HG03520 (cell line): ENCODE results near the gene PLXNA2.

Source experiments
- ATAC-seq: cut with Tn5 transposase; IDR thresholded peaks from one replicate; pipeline ENCODE4 v1.9.1; 2021; ENCODE audit warnings: mild to moderate bottlenecking, moderate library complexity; ENCODE audit not compliant: unreplicated experiment

Gene PLXNA2

DNA sequence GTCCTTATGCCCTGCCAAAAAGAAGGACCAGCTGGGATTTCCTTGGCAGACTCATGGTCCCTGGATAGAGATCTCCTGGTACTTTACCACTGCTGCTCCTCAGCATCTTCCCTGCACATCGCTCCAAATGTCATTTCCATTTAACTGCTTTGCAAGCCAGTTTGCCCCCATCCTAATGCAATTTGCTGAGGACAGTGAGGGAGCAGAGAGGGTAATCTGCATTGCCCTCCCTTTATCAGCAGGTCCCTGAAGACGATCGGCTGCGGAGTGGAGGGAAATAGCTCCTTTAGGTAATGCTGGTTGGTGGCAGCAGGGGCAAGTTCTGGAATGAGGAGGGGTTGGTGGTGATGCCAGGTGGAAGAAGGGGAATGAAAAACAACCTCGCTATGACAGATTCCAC is 2.7 kb downstream of the PLXNA2 start:
- no peak for ATAC-seq

DNA sequence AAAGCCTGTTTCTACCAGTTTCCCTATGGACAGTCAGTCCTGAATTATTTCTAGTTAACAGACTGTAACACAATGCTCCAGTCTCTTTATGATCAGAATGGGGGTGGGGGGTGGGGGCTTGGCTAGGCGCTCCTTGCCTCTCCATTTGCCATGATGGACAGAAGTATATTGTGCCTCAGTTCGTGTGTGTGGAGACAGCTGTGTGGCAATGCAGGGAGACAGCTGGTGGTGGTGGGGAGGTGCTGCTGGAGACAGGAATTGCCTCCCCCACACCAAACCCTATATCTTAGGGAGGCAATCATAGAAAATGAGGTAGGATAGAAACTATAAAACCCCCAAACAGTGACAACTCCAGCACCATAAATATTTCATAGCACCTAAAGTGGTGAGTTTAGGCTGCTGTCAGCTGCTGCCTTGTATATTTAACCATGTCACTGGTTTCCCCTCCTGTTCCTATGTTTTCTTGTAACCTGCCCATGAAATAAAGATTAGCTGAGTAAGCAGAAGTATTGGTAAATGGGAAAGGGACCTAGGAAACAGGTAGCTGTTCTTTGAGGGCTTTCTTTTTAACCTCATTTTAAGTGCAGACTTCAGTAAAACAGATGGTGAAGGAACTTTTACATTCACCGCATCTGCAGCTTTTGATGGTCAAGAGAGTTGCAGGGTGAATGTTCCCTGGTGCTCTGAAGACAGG is 3.4 kb downstream of the PLXNA2 start:
- ATAC-seq = no peak

DNA sequence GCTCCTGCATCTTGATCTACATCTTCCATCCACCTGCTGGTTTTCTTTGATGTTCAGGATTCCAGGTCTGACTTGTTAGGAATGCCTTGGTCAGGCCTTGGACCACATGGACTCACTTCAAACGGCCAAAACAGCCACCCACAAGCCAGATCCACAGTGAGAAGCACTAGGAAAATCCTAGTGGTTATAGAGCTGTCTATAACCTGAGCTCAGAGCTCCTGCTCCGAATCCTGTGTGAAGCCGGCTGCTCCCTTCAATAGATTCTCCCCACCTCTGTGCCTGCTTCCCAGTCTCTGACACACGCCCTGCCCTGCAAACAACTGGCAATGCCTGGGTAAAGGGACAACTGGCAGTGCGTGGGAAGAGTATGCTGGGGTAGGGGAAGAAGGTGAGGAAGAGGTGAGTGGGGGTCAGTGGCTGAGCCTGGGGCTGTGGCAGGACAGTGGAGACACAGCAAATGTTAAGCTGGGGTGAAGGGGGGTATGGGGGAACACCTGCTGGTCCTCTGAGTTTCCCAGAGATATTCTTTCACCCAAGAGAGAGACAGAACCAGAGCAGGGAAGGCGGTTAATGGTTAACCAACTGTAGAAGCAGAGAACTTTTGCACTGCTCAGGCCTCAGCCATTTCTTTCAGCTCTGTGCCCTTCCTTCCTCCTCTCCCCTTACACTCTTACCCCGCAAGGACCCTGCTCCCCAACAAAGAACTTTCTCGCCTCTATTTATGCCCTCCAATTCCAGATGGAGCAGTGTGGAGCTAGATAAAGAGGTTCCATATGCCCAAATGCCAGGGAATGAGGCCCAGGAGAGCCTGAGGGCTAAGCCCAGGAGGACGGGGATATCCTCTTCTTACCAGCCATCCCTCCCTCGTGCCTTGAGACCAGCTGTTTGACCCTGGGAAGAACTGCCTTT is 4.5 kb downstream of the PLXNA2 start:
- no peak for ATAC-seq

DNA sequence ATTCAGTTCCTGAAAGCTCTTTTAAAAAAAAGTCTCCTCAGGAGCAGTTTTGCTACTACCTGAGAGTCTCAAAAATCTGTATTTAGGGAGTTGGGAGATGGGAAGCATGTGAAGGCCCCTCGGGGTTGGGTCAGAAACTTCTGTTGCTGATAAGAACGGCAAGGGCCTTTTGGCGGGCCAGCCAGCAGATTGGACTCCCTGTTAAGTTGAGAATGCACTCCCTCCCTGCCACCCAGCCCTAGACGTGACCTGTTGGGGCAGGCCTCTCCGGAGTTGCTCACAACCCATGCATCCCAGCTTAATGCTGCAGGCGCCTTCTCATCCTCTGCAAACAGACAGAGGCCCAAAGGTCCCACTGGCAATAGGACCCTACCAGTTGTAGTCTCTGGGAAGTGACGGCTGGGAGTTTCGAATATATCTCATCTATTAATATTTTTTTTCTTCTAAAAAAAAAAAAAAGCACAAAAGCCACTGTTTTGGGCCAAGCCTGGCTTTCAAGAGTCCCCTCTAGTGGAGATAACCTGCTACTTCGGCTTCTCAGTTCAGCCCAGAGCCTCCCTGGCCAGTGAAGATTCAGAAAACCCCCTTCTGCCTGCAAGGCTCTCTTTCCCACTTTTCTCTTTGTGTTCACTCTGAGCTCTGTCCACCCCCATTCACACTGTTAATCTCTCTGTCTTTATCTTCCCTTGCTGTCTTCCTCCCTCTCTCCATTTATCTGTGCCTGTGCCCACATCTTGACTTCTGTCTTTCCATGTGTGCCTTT is 5.3 kb downstream of the PLXNA2 start:
- no peak for ATAC-seq

DNA sequence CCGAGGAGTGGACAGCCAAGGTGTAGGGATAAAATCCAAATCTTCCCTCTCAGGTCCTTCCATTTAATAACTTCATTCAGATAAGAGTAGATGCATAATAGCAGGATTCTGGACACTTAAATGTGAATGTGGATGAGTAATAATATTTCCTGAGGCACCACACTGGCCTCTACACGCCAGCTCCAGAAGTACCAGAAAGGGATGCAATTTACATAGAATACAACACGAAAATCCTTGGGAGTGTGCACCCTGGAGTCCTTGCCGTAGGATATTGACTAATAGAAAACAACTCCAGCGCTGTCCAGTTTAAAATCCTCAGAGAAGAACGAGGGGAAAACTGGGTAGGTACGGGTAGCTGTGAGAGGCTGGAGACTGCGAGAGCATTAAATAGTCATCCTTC is 6.9 kb downstream of the PLXNA2 start:
- ATAC-seq = no peak

DNA sequence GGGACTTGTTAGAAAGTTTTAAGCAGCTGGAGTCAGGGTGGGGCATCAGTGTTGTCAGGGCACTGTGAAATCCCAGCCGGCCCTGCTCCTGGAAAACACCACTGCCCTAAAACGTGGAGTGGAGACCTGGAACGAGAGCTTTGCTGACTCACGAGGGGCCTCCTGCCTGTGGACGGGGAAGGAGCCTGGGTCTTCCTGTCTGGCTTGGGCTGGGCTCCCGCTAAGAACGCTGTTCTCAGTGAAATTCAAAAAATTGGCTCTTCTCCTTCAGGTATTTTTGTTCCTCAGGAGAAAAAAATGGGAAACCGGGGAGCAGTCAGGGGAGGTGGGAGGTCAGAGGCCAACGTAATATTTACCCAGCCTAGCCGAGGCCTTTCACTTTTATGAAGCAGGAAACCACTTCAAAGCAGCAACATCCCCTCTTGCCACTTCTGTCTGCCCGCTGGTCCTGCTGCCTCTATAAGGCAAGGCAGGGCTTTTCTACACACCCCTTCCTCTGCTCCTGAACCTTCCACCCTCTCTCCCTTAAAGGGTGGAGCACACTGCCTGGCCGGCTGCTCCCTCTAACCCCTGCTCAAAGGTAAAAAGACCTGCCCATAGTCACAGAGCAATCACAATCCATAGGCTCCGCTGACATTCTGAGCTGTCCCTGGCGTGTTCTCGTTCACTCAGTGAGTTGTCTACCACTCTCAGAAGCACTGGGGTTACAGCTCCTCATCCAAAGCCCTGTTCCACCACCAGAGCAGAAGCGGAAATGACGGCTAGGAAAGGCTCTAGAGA is 8.0 kb downstream of the PLXNA2 start:
- ATAC-seq = no peak

DNA sequence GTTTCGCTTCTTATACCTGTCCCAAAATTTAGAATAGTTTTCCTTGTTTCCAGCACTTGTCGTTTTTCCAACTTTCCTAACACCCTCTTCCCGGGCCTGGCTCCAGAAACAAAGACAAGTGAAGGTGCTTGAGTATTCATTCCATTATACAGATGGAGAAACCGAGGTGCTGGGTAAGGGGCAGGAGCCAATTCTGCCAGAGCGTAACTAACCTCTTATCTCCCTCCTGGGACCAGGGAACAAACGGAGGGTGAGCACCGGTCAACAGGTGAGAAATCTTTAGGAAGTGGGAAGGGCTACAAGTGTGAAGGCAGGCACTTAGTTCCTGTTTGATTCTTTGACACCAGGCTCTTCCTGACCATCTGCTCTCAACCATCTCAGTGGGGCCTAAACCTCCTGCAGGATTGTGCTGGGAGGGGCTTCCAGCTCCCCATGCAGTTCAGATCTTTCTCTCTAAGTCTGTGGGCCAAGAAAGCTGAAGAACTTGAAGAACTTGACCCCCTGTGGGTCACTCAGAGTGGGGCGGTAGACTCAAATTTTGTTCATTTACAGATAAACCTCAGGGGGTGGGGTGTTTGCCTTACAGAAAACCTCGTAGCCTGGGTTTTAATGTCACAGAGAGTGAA is 8.7 kb downstream of the PLXNA2 start:
- no peak for ATAC-seq

DNA sequence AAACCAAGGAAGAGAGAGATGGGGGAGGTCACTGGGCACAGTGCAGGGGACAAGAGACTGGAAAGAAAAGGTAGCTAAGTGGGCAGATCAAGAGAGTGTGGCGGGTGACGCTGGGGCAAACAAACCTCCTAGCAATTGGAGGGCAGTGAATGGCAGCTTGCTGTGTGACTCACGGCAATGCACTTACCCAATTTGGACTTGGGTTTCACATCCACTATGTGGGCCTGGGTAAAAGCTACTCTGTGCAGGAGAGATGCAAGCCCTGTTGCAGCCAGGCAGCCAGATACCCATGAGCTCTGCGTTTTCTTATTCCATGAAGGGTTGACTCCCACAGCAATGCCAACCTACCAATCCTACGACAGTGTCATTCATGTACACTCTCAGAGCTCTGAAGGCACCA is 9.5 kb downstream of the PLXNA2 start:
- no peak for ATAC-seq

DNA sequence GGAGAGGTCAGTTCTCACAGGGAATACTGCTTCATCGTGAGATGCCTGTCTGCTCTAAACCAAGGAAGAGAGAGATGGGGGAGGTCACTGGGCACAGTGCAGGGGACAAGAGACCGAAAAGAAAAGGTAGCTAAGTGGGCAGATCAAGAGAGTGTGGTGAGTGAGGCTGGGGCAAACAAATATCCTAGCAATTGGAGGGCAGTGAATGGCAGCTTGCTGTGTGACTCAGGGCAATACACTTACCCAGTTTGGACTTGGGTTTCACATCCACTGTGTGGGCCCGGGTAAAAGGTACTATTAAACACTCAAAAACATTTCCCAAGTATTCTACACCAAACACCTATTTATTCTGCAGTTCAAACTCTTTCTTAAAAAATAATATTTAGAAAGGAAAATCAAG is 10.2 kb downstream of the PLXNA2 start:
- no peak for ATAC-seq

DNA sequence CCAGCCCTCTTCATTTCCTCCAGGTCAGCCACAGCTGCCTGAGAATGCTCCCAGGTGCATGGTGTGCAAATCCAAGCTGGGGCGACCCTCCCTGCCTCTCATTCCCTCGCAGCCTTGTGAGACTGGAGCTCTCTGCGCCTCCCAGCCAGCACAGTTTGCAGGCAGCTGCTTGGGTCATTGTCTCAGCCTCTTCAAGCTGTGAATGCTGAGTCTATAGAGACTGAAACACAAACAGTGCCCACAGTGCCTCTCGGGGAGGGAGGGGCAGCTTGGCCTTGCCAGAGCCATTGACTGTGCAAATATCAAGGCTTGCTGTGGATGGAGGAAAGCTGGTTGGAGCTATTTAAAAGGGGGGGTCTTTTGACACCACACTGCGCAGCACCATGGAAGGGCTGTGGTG is 10.6 kb downstream of the PLXNA2 start:
- ATAC-seq = no peak

DNA sequence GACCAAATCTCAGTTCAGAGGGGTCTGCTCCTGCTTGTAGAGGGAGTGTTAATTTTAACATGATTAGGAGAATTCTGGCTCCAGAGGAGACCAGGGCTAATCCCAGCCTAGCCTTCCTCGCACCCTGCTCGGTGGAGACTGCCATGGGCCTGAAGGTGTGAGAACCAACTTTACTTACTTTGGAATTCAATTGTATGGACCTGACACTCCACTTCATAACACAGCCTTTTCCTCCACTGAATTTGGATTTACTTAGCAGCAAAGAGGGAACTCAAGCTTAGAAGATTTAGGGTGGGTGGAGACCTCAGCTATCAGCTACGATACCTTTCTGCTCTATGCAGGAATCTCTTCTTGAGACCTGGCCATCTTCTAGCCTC is 11.5 kb downstream of the PLXNA2 start:
- no peak for ATAC-seq

DNA sequence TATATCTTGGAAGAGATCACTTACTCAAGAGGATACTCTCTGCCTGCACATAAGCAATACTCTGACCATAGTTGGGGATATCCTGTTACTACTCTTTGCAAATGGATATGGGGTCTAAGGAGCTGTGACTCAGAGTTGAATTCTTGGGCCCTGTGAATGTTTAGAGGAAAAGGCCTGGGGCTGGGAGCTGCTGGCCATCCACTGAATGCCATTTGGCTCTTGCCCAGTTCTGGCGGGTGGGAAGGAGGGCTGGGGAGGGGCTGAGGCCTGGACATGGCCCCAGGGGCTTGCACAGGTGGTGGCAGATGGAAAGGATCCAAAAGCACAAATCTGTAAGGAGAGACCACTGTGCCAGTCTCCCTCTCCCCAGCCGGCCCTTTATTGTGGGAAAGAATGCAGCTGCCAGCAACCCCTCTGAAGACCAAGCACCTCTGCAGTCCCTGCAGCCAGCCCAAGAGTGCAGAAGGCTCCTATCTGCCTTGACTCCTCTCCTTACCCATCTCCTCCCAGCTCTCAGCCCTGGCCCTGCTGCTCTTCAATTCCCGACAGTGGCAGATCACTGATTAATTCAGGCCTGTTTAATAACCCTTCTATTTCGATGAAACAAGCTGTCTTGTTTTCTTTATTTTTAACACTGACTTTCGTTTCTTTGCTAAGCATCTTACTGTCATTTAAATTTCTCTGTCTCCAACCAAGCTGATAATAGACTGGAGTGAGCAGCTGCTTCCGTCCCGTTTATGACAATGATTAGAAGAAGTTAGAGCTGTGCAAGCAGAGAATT is 12.1 kb downstream of the PLXNA2 start:
- ATAC-seq = no peak

DNA sequence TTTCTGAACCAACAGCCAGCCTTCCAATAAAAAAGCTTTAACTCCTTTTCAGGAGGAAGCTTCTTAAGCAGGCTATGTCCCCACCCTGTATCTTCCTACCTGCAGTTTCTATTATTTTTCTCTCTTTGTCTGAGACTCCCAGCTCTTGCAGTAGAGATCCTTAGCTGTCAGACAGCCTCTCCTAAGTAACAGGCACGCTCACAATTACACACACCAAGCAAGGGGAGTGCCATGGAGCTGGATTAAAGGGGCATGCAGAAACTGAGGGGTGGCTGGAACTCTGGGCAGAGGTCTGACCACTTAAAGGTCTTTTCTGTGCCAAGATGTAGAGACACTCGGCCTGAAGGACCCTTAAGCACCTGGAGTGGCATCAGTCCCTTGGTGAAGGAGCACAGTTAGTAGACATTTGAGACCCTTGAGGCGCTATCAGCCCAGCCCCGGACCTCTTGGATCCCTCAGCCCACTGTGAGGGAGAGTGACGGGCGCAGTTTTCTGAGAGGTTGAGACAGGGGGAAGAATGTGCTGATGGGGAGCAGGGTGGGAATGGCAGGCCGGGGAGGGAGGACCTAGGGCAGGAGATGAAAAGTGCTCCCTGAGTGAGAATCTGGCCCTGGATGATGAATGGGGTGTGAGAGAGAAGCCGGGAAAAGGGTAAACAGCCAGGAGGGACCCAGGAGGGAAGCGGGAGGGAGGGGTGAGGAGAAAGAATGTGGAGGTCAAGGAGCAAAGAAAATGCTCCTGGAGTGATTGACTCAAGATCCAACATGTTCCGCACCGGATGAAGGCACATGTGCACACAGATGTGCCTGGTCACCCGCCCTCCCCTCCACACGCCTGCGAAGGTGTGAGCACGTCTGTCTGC is 13.3 kb downstream of the PLXNA2 start:
- ATAC-seq = no peak

DNA sequence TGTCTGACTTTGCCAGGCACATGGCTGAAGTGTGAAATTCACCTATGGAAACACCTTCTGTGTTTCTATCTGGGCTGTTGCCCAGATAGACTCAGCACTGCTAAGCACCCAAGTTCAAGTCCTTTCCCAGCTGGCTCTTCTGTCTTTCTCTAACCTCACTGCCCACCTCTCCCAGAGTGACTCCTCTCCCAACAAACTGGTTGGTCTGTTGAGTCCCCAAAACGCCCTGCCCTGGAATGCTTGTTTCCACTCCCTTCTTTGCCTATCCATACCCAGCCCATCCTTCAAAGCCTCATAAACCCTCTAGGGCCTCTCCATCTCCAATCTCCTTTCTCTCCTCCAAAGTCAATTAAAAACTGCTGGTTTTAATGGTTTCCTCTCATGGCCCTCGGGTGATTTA is 15.6 kb downstream of the PLXNA2 start:
- no peak for ATAC-seq

DNA sequence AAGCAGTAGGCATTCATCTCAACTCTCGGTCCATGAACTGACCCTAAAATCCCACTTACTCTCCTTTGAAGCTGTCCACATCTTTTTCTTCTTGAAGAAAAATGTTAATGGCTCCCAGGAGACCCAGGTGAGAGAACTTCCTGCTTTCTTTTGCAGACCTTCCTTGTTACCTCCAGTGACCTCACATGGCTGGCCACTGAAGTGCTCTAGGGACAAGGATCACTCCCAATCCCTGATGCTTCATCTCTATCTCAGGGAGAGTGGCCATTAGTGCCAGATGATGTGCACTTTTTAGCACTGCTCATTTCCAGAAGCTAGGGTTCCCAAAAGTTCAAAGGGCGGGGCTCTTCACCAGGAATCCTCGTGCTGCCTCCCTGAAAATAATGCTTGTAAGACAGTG is 16.2 kb downstream of the PLXNA2 start:
- ATAC-seq = no peak

DNA sequence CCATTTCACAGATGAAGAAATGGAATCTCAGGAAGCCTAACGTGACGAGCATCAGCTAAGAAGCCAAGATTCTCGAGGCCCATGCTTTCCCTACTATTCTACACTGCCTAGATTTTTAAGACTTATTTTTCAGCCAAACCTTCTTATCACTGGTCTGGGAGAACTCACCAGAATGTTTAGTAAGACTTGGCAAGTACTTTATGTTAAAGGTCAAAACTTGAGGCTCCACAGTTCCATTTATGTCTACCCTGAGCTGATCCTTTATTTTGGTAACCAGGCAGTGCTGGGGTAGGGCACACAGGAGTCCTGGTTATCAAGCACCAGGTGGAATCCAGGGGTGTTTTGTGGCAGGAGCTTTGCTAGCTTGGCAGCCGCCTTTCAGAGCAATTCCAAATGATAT is 16.8 kb downstream of the PLXNA2 start:
- ATAC-seq = no peak

DNA sequence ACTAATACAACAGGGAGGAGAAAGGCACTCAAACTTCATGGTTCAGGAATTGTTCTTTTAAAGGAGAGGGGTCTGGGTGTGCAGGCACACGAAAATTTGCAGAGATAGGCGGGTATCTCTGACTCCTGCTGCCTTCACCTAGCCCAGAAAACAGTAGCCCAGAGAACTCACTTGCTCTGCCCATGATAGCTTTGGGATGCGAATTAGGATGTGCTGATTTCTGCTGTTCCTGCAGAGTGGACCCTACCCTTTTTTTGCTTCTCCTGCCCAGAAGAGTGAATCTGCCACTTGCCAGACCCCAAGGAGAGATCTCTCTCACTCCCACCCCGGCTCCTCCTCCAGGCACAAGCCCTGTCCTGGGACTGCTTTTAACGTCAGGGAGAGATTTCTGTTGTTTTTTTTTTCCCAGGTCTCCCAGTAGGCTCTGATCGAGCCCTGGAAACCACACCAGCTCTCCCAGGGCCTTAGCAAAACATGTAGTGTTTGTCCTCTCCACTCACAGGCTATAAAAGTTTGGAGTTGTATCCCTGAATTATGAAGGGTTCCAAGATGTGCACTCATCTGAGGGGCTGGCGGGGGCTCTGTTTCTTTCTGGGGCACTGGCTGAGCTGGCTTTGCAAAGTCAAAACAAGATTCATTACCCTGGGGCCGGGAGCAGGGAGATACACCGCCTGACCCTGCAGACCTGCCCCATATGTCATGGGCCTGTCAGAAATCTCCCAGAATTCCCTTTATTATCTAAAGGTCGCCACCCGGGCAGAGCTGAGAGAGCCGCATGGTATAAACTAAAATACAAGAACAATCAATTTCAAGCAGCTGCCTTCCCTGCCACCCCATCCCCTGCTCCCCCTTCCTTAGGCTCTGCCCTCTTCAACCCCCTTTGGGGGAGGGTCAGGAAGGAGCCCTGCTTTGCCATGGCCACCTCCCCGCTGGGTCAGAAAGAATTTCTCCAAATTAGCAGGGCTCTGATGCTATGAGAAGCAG is 17.9 kb downstream of the PLXNA2 start:
- ATAC-seq = no peak
